ENCODE measurements around the gene ENTPD6. TPM values are rescaled to one million over a fixed set of nuclear protein-coding genes. Genes with fewer than 3 reads are reported as not detected.

ENTPD6 gene
- total RNA-seq, 2 experiments from 2014 or later: 39.4 to 42.8 TPM

GRCh38 chr20:25242231-25242630 is 46.7 kb downstream of the ENTPD6 start:
- intact Hi-C loops (cut with micrococcal nuclease): no loop called here
- DNase-seq (no peak), ATAC-seq (no peak)
- POLR2A ChIA-PET: interaction anchor here (0.6 to 1.2 kb wide), 2 partner anchors 12 to 186 kb away, joined by 3 read pairs; no protein-coding TSS in a partner anchor
- Mint-ChIP-seq H3K27ac (no peak overlapping the region), H3K9me3 (no peaks in the 10 kb centered on the region), H3K27me3 (peaks cover 7% of the 10 kb centered on the region), H3K36me3 (ENCODE audit: low read depth) (no peaks in the 10 kb centered on the region), H3K4me1 (ENCODE audit: low read depth) (peaks cover 38% of the 10 kb centered on the region), H3K4me3 (no peak overlapping the region)
- TF ChIP-seq, protein P1, sequence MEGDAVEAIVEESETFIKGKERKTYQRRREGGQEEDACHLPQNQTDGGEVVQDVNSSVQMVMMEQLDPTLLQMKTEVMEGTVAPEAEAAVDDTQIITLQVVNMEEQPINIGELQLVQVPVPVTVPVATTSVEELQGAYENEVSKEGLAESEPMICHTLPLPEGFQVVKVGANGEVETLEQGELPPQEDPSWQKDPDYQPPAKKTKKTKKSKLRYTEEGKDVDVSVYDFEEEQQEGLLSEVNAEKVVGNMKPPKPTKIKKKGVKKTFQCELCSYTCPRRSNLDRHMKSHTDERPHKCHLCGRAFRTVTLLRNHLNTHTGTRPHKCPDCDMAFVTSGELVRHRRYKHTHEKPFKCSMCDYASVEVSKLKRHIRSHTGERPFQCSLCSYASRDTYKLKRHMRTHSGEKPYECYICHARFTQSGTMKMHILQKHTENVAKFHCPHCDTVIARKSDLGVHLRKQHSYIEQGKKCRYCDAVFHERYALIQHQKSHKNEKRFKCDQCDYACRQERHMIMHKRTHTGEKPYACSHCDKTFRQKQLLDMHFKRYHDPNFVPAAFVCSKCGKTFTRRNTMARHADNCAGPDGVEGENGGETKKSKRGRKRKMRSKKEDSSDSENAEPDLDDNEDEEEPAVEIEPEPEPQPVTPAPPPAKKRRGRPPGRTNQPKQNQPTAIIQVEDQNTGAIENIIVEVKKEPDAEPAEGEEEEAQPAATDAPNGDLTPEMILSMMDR (IDR thresholded peaks at IDR 0.05): no peak
- CTCF ChIA-PET: no interaction called here

DNA sequence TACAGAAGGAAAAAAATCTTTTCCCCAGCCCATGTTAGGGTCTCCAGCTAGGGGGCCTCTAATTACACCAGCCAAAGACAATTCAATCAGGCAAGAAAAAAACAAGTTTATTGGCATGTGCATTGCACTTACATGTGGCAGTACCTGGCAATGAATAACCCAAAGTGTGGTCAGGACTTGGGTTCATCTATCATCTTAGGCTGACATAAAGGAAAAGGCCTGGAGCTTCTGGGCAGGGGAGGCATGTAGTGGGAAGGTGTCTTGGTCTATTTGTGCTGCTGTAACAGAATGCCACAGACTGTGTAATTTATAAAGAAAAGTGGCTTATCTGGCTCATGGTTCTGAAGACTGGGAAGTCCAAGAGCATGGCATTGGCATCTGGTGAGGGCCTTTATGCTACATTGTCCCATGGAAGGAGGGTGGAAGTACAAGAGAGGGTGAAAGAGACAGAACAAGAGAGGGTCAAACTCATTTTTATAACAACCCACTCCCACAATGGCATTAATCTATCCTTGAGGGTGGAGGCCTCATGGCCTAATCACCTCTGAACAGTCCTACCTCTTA is 48.0 kb downstream of the ENTPD6 start:
- POLR2A ChIA-PET: interaction anchor here (1.2 kb wide), 1 partner anchor 187 kb away, joined by 3 read pairs; no protein-coding TSS in a partner anchor
- H3K9me3 Mint-ChIP-seq: no peaks in the 10 kb centered on the region
- peaks cover 3% of the 10 kb centered on the region for H3K36me3 Mint-ChIP-seq (ENCODE audit: low read depth)
- no peak overlapping the region for H3K27ac Mint-ChIP-seq
- CTCF ChIA-PET: no interaction called here
- no peak for ATAC-seq
- no peak for DNase-seq
- H3K4me1 Mint-ChIP-seq (ENCODE audit: low read depth): peaks cover 26% of the 10 kb centered on the region
- no peak overlapping the region for H3K4me3 Mint-ChIP-seq
- peaks cover 7% of the 10 kb centered on the region for H3K27me3 Mint-ChIP-seq
- intact Hi-C loops (cut with micrococcal nuclease): no loop called here
- TF ChIP-seq, protein P1 (IDR thresholded peaks at IDR 0.05): no peak

GRCh38 chr20:25244976-25245375 is 49.5 kb downstream of the ENTPD6 start:
- ChIA-PET CTCF (no interaction called here), POLR2A (no interaction called here)
- H3K27me3 Mint-ChIP-seq: peaks cover 7% of the 10 kb centered on the region
- no peak for DNase-seq
- no peaks in the 10 kb centered on the region for H3K9me3 Mint-ChIP-seq
- no peak overlapping the region for H3K4me3 Mint-ChIP-seq
- intact Hi-C loops (cut with micrococcal nuclease): no loop called here
- peaks cover 21% of the 10 kb centered on the region for H3K4me1 Mint-ChIP-seq (ENCODE audit: low read depth)
- peaks cover 3% of the 10 kb centered on the region for H3K36me3 Mint-ChIP-seq (ENCODE audit: low read depth)
- no peak for ATAC-seq
- no peak overlapping the region for H3K27ac Mint-ChIP-seq
- TF ChIP-seq, protein P1 (IDR thresholded peaks at IDR 0.05): no peak

- ChIA-PET POLR2A (no interaction called here), CTCF (no interaction called here)
- intact Hi-C loops (cut with micrococcal nuclease): no loop called here
- Mint-ChIP-seq H3K27me3 (peaks cover 7% of the 10 kb centered on the region), H3K27ac (no peak overlapping the region), H3K4me3 (no peak overlapping the region), H3K9me3 (no peaks in the 10 kb centered on the region), H3K36me3 (ENCODE audit: low read depth) (peaks cover 3% of the 10 kb centered on the region), H3K4me1 (ENCODE audit: low read depth) (peaks cover 26% of the 10 kb centered on the region)
- no peak for ATAC-seq
- TF ChIP-seq, protein P1 (IDR thresholded peaks at IDR 0.05): no peak
- no peak for DNase-seq
Observed at GRCh38 chr20:25245461-25245860, 49.9 kb downstream of the ENTPD6 start.

DNA sequence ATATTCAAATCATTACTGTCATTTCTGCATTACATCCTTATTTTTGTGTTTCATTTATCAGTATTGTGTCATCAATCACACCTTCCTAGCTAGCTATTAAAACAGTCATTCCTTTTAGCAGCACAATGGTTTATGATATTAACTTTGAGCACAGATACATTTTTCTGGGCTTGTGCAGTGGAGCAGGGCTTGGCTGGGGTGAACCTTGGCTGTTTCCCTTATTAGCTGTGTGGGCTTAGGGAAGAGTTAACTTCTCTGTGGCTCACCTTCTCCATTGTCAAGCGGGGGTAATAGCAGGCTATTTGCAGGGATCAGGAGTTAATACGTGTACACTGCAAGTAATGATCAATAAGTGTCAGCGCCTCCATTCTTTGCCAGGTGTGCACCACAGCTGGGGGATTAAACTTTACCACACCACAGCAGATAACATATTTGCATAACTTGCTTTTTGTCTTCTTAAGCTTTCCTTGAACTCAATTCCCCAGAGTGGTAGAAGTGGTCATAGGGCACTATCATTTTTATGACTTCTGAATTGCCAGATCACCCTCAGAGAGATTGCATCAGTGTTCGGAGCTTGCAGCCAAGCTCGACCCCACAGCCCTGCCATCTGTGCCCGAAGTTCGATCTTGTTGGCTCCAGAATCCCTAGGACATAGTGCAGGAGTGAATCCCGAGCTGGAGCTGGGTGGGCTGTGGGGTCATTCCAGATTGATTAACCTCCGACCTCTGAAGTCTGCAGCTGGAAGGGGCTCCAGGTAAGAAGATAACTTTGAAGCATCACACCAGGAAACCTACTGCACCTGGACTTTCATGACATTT is 50.9 kb downstream of the ENTPD6 start:
- DNase-seq: no peak
- intact Hi-C loops (cut with micrococcal nuclease): no loop called here
- H3K27me3 Mint-ChIP-seq: peaks cover 7% of the 10 kb centered on the region
- H3K27ac Mint-ChIP-seq: no peak overlapping the region
- POLR2A ChIA-PET: interaction anchor here (0.8 to 5.2 kb wide), 4 partner anchors 12 to 262 kb away, joined by 3 to 41 read pairs (median 9); partner anchors contain the start of gene ENTPD6
- H3K36me3 Mint-ChIP-seq (ENCODE audit: low read depth): peaks cover 3% of the 10 kb centered on the region
- ATAC-seq: no peak
- CTCF ChIA-PET: interaction anchor here (1.3 to 1.5 kb wide), 2 partner anchors 11 to 50 kb away, joined by 3 to 4 read pairs; no protein-coding TSS in a partner anchor
- TF ChIP-seq, protein P1 (IDR thresholded peaks at IDR 0.05): no peak
- peak overlapping the region; percentile 89 for H3K4me3 Mint-ChIP-seq
- peaks cover 35% of the 10 kb centered on the region for H3K4me1 Mint-ChIP-seq (ENCODE audit: low read depth)
- no peaks in the 10 kb centered on the region for H3K9me3 Mint-ChIP-seq

Measured in activated CD8-positive, alpha-beta T cell treated with anti-CD3 and anti-CD28 coated beads for 36 hours (primary cell).